SU-DHL-6 (cell line): ENCODE data around the gene RHBDF2.

ENCODE experiments used
- H2AFZ ChIP-seq: fragments of 200-600 bp; sonication (generic); 2 replicates; pipeline ENCODE4 v1.6.1; 2014; ENCODE audit warnings: low read depth, mild to moderate bottlenecking, moderate library complexity, mixed read lengths, antibody characterized with exemption, low read length; ENCODE audit not compliant: severe bottlenecking
- H3F3A ChIP-seq: fragments of 200-600 bp; shearing (Covaris generic); 2 replicates; pipeline ENCODE4 v1.6.0; 2016; ENCODE audit warnings: antibody characterized with exemption, mild to moderate bottlenecking; ENCODE audit not compliant: insufficient read depth
- H3K27ac ChIP-seq: fragments of 200-600 bp; sonication (generic); 2 replicates; pipeline ENCODE4 v1.5.1; 2016; ENCODE audit warnings: low read depth, mild to moderate bottlenecking, low read length, moderate library complexity, mixed read lengths
- H3K27me3 ChIP-seq: fragments of 200-600 bp; sonication (generic), shearing (Covaris generic); 2 replicates; pipeline ENCODE4 v1.6.0; 2014; ENCODE audit warnings: mild to moderate bottlenecking, low read length
- H3K36me3 ChIP-seq: fragments of 200-600 bp; sonication (generic); 2 replicates; pipeline ENCODE4 v1.6.1; 2014; ENCODE audit warnings: mild to moderate bottlenecking, low read length, mixed read lengths
- H3K4me2 ChIP-seq: fragments of 300-600, 200-600 bp; shearing (Covaris generic), sonication (generic); 2 replicates; pipeline ENCODE4 v1.6.0; 2014; ENCODE audit warnings: low read length, low read depth, mild to moderate bottlenecking; ENCODE audit not compliant: poor library complexity, severe bottlenecking
- H3K4me3 ChIP-seq: fragments of 200-600 bp; sonication (generic); 2 replicates; pipeline ENCODE4 v1.5.1; 2014; ENCODE audit warnings: antibody characterized with exemption, low read length, mild to moderate bottlenecking, mixed read lengths; ENCODE audit not compliant: insufficient read depth, poor library complexity, severe bottlenecking
- H3K79me2 ChIP-seq: fragments of 200-600 bp; sonication (generic); 2 replicates; pipeline ENCODE4 v1.6.1; 2014; ENCODE audit warnings: mild to moderate bottlenecking, low read length, moderate library complexity; ENCODE audit not compliant: insufficient read depth
- H3K9ac ChIP-seq: fragments of 200-600 bp; sonication (generic); 2 replicates; pipeline ENCODE4 v1.7.0; 2014; ENCODE audit warnings: mild to moderate bottlenecking, low read length
- H3K9me2 ChIP-seq: fragments of 200-600 bp; sonication (generic); replicated peaks from 2 replicates; pipeline ENCODE4 v1.6.1; 2014; ENCODE audit warnings: low read length; ENCODE audit not compliant: insufficient read depth
- H3K9me3 ChIP-seq: fragments of 200-600 bp; sonication (generic); 2 replicates; pipeline ENCODE4 v1.6.1; 2014; ENCODE audit warnings: low read length, mixed read lengths; ENCODE audit not compliant: insufficient read depth
- H4K20me1 ChIP-seq: fragments of 200-600 bp; sonication (generic); 2 replicates; pipeline ENCODE4 v1.6.1; 2014; ENCODE audit warnings: low read depth, mild to moderate bottlenecking, antibody characterized with exemption, low read length, moderate library complexity, mixed read lengths
- CTCF ChIP-seq: fragments of 200-600 bp; sonication (generic); IDR thresholded peaks from one replicate; pipeline ENCODE4 v1.5.1; 2017; ENCODE audit warnings: antibody characterized with exemption, mild to moderate bottlenecking, low read length, moderate library complexity; ENCODE audit not compliant: insufficient read depth, poor library complexity, severe bottlenecking
- EZH2phosphoT487 ChIP-seq: fragments of 200-600 bp; sonication (generic), shearing (Covaris generic); conservative IDR thresholded peaks from 2 replicates; pipeline ENCODE4 v1.6.1; 2018; ENCODE audit warnings: mild to moderate bottlenecking, antibody characterized with exemption, low read length, moderate library complexity, mixed read lengths

Gene RHBDF2

GRCh38 chr17:76506408-76507345 is 5.5 kb upstream of the RHBDF2 start:
- Histone ChIP-seq H3K27me3 (no peaks in the 10 kb centered on the region), H3K27ac (no peak overlapping the region), H3K36me3 (no peaks in the 10 kb centered on the region), H3K79me2 (no peaks in the 10 kb centered on the region), H3K9me3 (no peaks in the 10 kb centered on the region), H3K9me2 (no peaks in the 10 kb centered on the region), H3K4me3 (no peak overlapping the region), H4K20me1 (no peaks in the 10 kb centered on the region), H2AFZ (peak overlapping the region; percentile 57), H3K9ac (peak overlapping the region; percentile 18; the same call in 1 of the 2 replicates), H3F3A (no peaks in the 10 kb centered on the region), H3K4me2 (no peak overlapping the region)
- TF ChIP-seq CTCF (peak; percentile 75), EZH2phosphoT487 (no peak)

GRCh38 chr17:76504117-76504516 is 2.9 kb upstream of the RHBDF2 start:
- Histone ChIP-seq H3K36me3 (no peaks in the 10 kb centered on the region), H3K27ac (no peak overlapping the region), H3K9me2 (no peaks in the 10 kb centered on the region), H2AFZ (no peak overlapping the region), H3K4me2 (no peak overlapping the region), H3K9me3 (no peaks in the 10 kb centered on the region), H3K9ac (no peak overlapping the region), H3K27me3 (no peaks in the 10 kb centered on the region), H3K79me2 (peaks cover 20% of the 10 kb centered on the region), H4K20me1 (no peaks in the 10 kb centered on the region), H3K4me3 (no peak overlapping the region), H3F3A (no peaks in the 10 kb centered on the region)
- TF ChIP-seq CTCF (no peak), EZH2phosphoT487 (no peak)

GRCh38 chr17:76502341-76503211 is 1.4 kb upstream of the RHBDF2 start:
- Histone ChIP-seq H3K36me3 (no peaks in the 10 kb centered on the region), H3K9me3 (no peaks in the 10 kb centered on the region), H3F3A (no peaks in the 10 kb centered on the region), H3K9me2 (no peaks in the 10 kb centered on the region), H4K20me1 (no peaks in the 10 kb centered on the region), H3K79me2 (peaks cover 30% of the 10 kb centered on the region), H3K9ac (peak overlapping the region; percentile 96; the same call in 1 of the 2 replicates), H3K27me3 (no peaks in the 10 kb centered on the region), H3K4me2 (no peak overlapping the region), H3K4me3 (no peak overlapping the region), H3K27ac (no peak overlapping the region), H2AFZ (no peak overlapping the region)
- no peak for TF ChIP-seq EZH2phosphoT487
